T-helper 1 cell treated with Interleukin-12 subunit alpha and Interleukin-12 subunit beta and Interleukin-4 antibody, amounts not matched to agents 30 μg/mL and 1 μg/mL, for 36 hours (primary cell): Measurements from ENCODE around the gene SNRPA.
"Not testable (repeated sequence)": the region's sequence is repeated elsewhere in the genome, so short reads cannot be mapped to it uniquely, and the experiment has no call there.

ENCODE experiments used
- H3K27ac Mint-ChIP-seq: one replicate; pipeline ENCODE4 v1.8.0; 2021; ENCODE audit warnings: mild to moderate bottlenecking, mixed read lengths
- H3K27me3 Mint-ChIP-seq: one replicate; pipeline ENCODE4 v1.8.0; 2021; ENCODE audit warnings: low read depth, mixed read lengths
- H3K36me3 Mint-ChIP-seq: one replicate; pipeline ENCODE4 v1.8.0; 2021; ENCODE audit warnings: low read depth, mixed read lengths
- H3K4me1 Mint-ChIP-seq: one replicate; pipeline ENCODE4 v1.8.0; 2021; ENCODE audit warnings: low read depth, mixed read lengths
- H3K4me3 Mint-ChIP-seq: one replicate; pipeline ENCODE4 v1.8.0; 2021; ENCODE audit warnings: mild to moderate bottlenecking, moderate library complexity, mixed read lengths
- H3K9me3 Mint-ChIP-seq: one replicate; pipeline ENCODE4 v1.8.0; 2021; ENCODE audit warnings: mixed read lengths

SNRPA gene

GRCh38 chr19:40747536-40747935 lies 3.5 kb upstream of the SNRPA start:
- Mint-ChIP-seq H3K4me1 (peaks cover 16% of the 10 kb centered on the region), H3K27ac (no peak overlapping the region)

GRCh38 chr19:40750058-40750873 lies 737 bp upstream of the SNRPA start, which contains the start of gene ACTMAP:
TSS of gene ACTMAP (minus strand) at chr19:40750477. CDS start at chr19:40749803, 674 bp downstream.
- Mint-ChIP-seq H3K27me3 (no peaks in the 10 kb centered on the region), H3K9me3 (no peaks in the 10 kb centered on the region), H3K36me3 (peaks cover 22% of the 10 kb centered on the region), H3K4me3 (peak within 1 kb of the TSS; percentile 95), H3K27ac (peak within 1 kb of the TSS; percentile 97), H3K4me1 (peaks cover 29% of the 10 kb centered on the region)

More at GRCh38 chr19:40747536-40747935, 3.5 kb upstream of the SNRPA start:
- Mint-ChIP-seq H3K27me3 (no peaks in the 10 kb centered on the region), H3K36me3 (peaks cover 10% of the 10 kb centered on the region), H3K9me3 (no peaks in the 10 kb centered on the region), H3K4me3 (no peak overlapping the region)

GRCh38 chr19:40752257-40752781 lies 1.3 kb downstream of the SNRPA start:
- peaks cover 46% of the 10 kb centered on the region for H3K4me1 Mint-ChIP-seq

GRCh38 chr19:40754611-40755247 lies 3.7 kb downstream of the SNRPA start:
- H3K4me1 Mint-ChIP-seq: peaks cover 45% of the 10 kb centered on the region

More at GRCh38 chr19:40752257-40752781, 1.3 kb downstream of the SNRPA start:
- no peaks in the 10 kb centered on the region for H3K9me3 Mint-ChIP-seq
- no peaks in the 10 kb centered on the region for H3K27me3 Mint-ChIP-seq
- peak overlapping the region; percentile 95 for H3K4me3 Mint-ChIP-seq
- peak overlapping the region; percentile 97 for H3K27ac Mint-ChIP-seq
- H3K36me3 Mint-ChIP-seq: peaks cover 36% of the 10 kb centered on the region

GRCh38 chr19:40755248-40755624 lies 4.2 kb downstream of the SNRPA start:
- H3K36me3 Mint-ChIP-seq: peaks cover 51% of the 10 kb centered on the region
- H3K4me3 Mint-ChIP-seq: peak overlapping the region; percentile 41
- H3K9me3 Mint-ChIP-seq: no peaks in the 10 kb centered on the region
- no peaks in the 10 kb centered on the region for H3K27me3 Mint-ChIP-seq
- H3K27ac Mint-ChIP-seq: no peak overlapping the region
- peaks cover 42% of the 10 kb centered on the region for H3K4me1 Mint-ChIP-seq

More at GRCh38 chr19:40754611-40755247, 3.7 kb downstream of the SNRPA start:
- H3K36me3 Mint-ChIP-seq: peaks cover 47% of the 10 kb centered on the region
- no peaks in the 10 kb centered on the region for H3K9me3 Mint-ChIP-seq
- H3K27ac Mint-ChIP-seq: peak overlapping the region; percentile 87
- H3K27me3 Mint-ChIP-seq: no peaks in the 10 kb centered on the region
- peak overlapping the region; percentile 79 for H3K4me3 Mint-ChIP-seq

- Mint-ChIP-seq H3K27ac (peak overlapping the region; percentile 64), H3K9me3 (no peaks in the 10 kb centered on the region), H3K4me1 (peaks cover 45% of the 10 kb centered on the region)
Measured at GRCh38 chr19:40755791-40756190, 4.8 kb downstream of the SNRPA start.

GRCh38 chr19:40756502-40757110 lies 5.6 kb downstream of the SNRPA start:
- Mint-ChIP-seq H3K36me3 (peaks cover 51% of the 10 kb centered on the region), H3K27ac (peak overlapping the region; percentile 64), H3K4me1 (peaks cover 48% of the 10 kb centered on the region), H3K27me3 (no peaks in the 10 kb centered on the region), H3K9me3 (no peaks in the 10 kb centered on the region), H3K4me3 (peak overlapping the region; percentile 41)

More at GRCh38 chr19:40755791-40756190, 4.8 kb downstream of the SNRPA start:
- Mint-ChIP-seq H3K27me3 (no peaks in the 10 kb centered on the region), H3K36me3 (peaks cover 54% of the 10 kb centered on the region), H3K4me3 (peak overlapping the region; percentile 41)

- no peaks in the 10 kb centered on the region for H3K9me3 Mint-ChIP-seq
- H3K27me3 Mint-ChIP-seq: no peaks in the 10 kb centered on the region
- peaks cover 50% of the 10 kb centered on the region for H3K4me1 Mint-ChIP-seq
- no peak overlapping the region for H3K4me3 Mint-ChIP-seq
- no peak overlapping the region for H3K27ac Mint-ChIP-seq
- peaks cover 63% of the 10 kb centered on the region for H3K36me3 Mint-ChIP-seq
Measured at GRCh38 chr19:40758491-40758890, 7.5 kb downstream of the SNRPA start.

- H3K27ac Mint-ChIP-seq: no peak overlapping the region
- peaks cover 70% of the 10 kb centered on the region for H3K36me3 Mint-ChIP-seq
Measured at GRCh38 chr19:40759352-40759751, 8.3 kb downstream of the SNRPA start.

GRCh38 chr19:40762754-40763470 lies 11.9 kb downstream of the SNRPA start:
- H3K27me3 Mint-ChIP-seq: no peaks in the 10 kb centered on the region
- no peak overlapping the region for H3K27ac Mint-ChIP-seq
- no peak overlapping the region for H3K4me3 Mint-ChIP-seq
- peaks cover 36% of the 10 kb centered on the region for H3K4me1 Mint-ChIP-seq
- H3K9me3 Mint-ChIP-seq: no peaks in the 10 kb centered on the region
- H3K36me3 Mint-ChIP-seq: peaks cover 61% of the 10 kb centered on the region

More at GRCh38 chr19:40759352-40759751, 8.3 kb downstream of the SNRPA start:
- no peak overlapping the region for H3K4me3 Mint-ChIP-seq
- H3K9me3 Mint-ChIP-seq: no peaks in the 10 kb centered on the region
- no peaks in the 10 kb centered on the region for H3K27me3 Mint-ChIP-seq
- H3K4me1 Mint-ChIP-seq: peaks cover 52% of the 10 kb centered on the region

GRCh38 chr19:40763526-40763925 lies 12.5 kb downstream of the SNRPA start:
- Mint-ChIP-seq H3K4me1 (peaks cover 32% of the 10 kb centered on the region), H3K27me3 (no peaks in the 10 kb centered on the region), H3K27ac (no peak overlapping the region), H3K36me3 (peaks cover 55% of the 10 kb centered on the region), H3K9me3 (no peaks in the 10 kb centered on the region), H3K4me3 (no peak overlapping the region)

GRCh38 chr19:40763963-40764362 lies 13.0 kb downstream of the SNRPA start:
- Mint-ChIP-seq H3K36me3 (peaks cover 54% of the 10 kb centered on the region), H3K27me3 (no peaks in the 10 kb centered on the region), H3K4me1 (peaks cover 32% of the 10 kb centered on the region), H3K27ac (peak overlapping the region; percentile 18), H3K9me3 (no peaks in the 10 kb centered on the region), H3K4me3 (no peak overlapping the region)

GRCh38 chr19:40766385-40766784 lies 15.4 kb downstream of the SNRPA start:
- not testable (repeated sequence) for H3K27me3 Mint-ChIP-seq, H3K4me3 Mint-ChIP-seq, H3K9me3 Mint-ChIP-seq, H3K27ac Mint-ChIP-seq
- Mint-ChIP-seq H3K36me3 (peaks cover 48% of the 10 kb centered on the region), H3K4me1 (peaks cover 29% of the 10 kb centered on the region)

GRCh38 chr19:40768869-40769268 lies 17.9 kb downstream of the SNRPA start:
- H3K27ac Mint-ChIP-seq: no peak overlapping the region
- H3K9me3 Mint-ChIP-seq: peaks cover 7% of the 10 kb centered on the region
- no peak overlapping the region for H3K4me3 Mint-ChIP-seq
- H3K27me3 Mint-ChIP-seq: no peaks in the 10 kb centered on the region
- peaks cover 23% of the 10 kb centered on the region for H3K4me1 Mint-ChIP-seq
- H3K36me3 Mint-ChIP-seq: peaks cover 30% of the 10 kb centered on the region
